ENCODE data around the gene ADAMTS7.
"Not testable (repeated sequence)": the region's sequence is repeated elsewhere in the genome, so short reads cannot be mapped to it uniquely, and the experiment has no call there.

DNA sequence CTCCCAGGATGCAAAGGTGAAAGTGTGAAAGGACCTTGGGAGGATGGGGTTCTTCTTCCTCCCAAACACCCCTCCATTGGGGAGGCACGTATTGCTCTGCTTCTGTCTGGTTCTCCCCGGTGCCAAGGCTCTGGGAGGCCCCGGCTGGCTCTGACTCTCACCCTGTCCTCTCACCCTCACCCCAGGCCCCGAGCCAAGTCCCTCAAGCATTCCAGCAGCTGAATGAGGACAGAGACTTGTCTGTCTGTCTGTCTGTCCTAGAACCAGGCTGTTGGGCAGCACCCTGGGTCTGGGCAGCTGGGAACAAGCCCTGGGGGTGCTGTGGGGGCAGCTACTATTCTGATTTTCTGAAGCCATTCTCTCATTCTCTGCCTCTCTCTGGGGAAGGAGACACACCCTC, 29.9 kb downstream of the ADAMTS7 start:
- not testable (repeated sequence) for TF ChIP-seq POLR2A (IDR thresholded peaks at IDR 0.05)
- TF ChIP-seq, protein P1, sequence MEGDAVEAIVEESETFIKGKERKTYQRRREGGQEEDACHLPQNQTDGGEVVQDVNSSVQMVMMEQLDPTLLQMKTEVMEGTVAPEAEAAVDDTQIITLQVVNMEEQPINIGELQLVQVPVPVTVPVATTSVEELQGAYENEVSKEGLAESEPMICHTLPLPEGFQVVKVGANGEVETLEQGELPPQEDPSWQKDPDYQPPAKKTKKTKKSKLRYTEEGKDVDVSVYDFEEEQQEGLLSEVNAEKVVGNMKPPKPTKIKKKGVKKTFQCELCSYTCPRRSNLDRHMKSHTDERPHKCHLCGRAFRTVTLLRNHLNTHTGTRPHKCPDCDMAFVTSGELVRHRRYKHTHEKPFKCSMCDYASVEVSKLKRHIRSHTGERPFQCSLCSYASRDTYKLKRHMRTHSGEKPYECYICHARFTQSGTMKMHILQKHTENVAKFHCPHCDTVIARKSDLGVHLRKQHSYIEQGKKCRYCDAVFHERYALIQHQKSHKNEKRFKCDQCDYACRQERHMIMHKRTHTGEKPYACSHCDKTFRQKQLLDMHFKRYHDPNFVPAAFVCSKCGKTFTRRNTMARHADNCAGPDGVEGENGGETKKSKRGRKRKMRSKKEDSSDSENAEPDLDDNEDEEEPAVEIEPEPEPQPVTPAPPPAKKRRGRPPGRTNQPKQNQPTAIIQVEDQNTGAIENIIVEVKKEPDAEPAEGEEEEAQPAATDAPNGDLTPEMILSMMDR (IDR thresholded peaks at IDR 0.05): not testable (repeated sequence)
